ENCODE results near the gene SH3D21.

GRCh38 chr1:36295390-36295789 lies 10.8 kb upstream of the SH3D21 start:
- TF ChIP-seq CTCF (IDR thresholded peaks at IDR 0.05): no peak
- TF ChIP-seq POLR2A (IDR thresholded peaks at IDR 0.05): no peak
